GM12875 (cell line): Measurements from ENCODE around the gene CEP104.

Experiments used
- H3K4me3 ChIP-seq: one replicate; pipeline ENCODE4 v1.5.1; 2011; ENCODE audit warnings: low read depth, low read length, control low read depth
- CTCF ChIP-seq: IDR thresholded peaks from 2 replicates; pipeline ENCODE4 v1.5.1; 2011; ENCODE audit warnings: low read depth, mild to moderate bottlenecking, control low read depth, inconsistent platforms, low read length, moderate library complexity, borderline replicate concordance; ENCODE audit not compliant: insufficient read depth

The CEP104 gene

GRCh38 chr1:3821004-3821403 lies 36.0 kb downstream of the CEP104 start:
- no peak overlapping the region for H3K4me3 ChIP-seq
- TF ChIP-seq CTCF: no peak

GRCh38 chr1:3820316-3820715 lies 36.7 kb downstream of the CEP104 start:
- no peak overlapping the region for H3K4me3 ChIP-seq
- TF ChIP-seq CTCF: no peak

- TF ChIP-seq CTCF: no peak
- no peak overlapping the region for H3K4me3 ChIP-seq
These were observed 37.2 kb downstream of the CEP104 start for GRCh38 chr1:3819771-3820200.

- TF ChIP-seq CTCF: no peak
- H3K4me3 ChIP-seq: no peak overlapping the region
These were observed 39.0 kb downstream of the CEP104 start for GRCh38 chr1:3817821-3818597.

GRCh38 chr1:3817138-3817740 lies 39.8 kb downstream of the CEP104 start:
- TF ChIP-seq CTCF: no peak

GRCh38 chr1:3816331-3817137 lies 40.5 kb downstream of the CEP104 start:
- no peak overlapping the region for H3K4me3 ChIP-seq
- TF ChIP-seq CTCF: no peak

More at GRCh38 chr1:3817138-3817740, 39.8 kb downstream of the CEP104 start:
- H3K4me3 ChIP-seq: no peak overlapping the region
